PC-3 (cell line): ENCODE measurements around the gene ZNF423. TPM values are rescaled to one million over a fixed set of nuclear protein-coding genes. Genes with fewer than 3 reads are reported as not detected.

ENCODE experiments used
- ATAC-seq: fragments of 200-7000 bp; cut with Tn5 transposase; 2 replicates; pipeline ENCODE4 v1.9.1; 2020; ENCODE audit warnings: mild to moderate bottlenecking, moderate library complexity
- BruUV-seq: library from RNA; stranded (reverse); fragments of 400-500 nt; replicated peaks from 2 replicates; lab custom pipeline; 2021; lab: Mats Ljungman, UMichigan
- CTCF ChIA-PET: fragments of 300-600 bp; sonication (Branson Sonifier 250); formaldehyde crosslinking; loops from one replicate; lab custom pipeline; 2022; ENCODE audit warnings: antibody characterized with exemption; lab: Charles Lee
- POLR2A ChIA-PET: fragments of 300-600 bp; sonication (Branson Sonifier 250); formaldehyde crosslinking; loops from one replicate; lab custom pipeline; 2022; ENCODE audit warnings: antibody characterized with exemption; ENCODE audit not compliant: unreplicated experiment; lab: Charles Lee
- DNase-seq: peaks from one replicate; pipeline ENCODE4 v3.0.0-alpha.2; 2015
- H2AFZ ChIP-seq: fragments of 300-600 bp; sonication (generic); 2 replicates; pipeline ENCODE4 v1.6.0; 2016; ENCODE audit warnings: antibody characterized with exemption, low read length
- H3F3A ChIP-seq: fragments of 300-600 bp; sonication (generic); one replicate; pipeline ENCODE4 v1.6.0; 2017; ENCODE audit warnings: antibody characterized with exemption, low read length, control low read depth, mild to moderate bottlenecking; ENCODE audit not compliant: unreplicated experiment
- H3K27ac ChIP-seq: fragments of 300-600 bp; sonication (generic); 2 replicates; pipeline ENCODE4 v1.5.1; 2016; ENCODE audit warnings: mild to moderate bottlenecking, low read length
- H3K27me3 ChIP-seq: fragments of 300-600 bp; sonication (generic); 2 replicates; pipeline ENCODE4 v1.6.1; 2016; ENCODE audit warnings: low read length, mixed read lengths
- H3K36me3 ChIP-seq: fragments of 300-600 bp; sonication (generic); 2 replicates; pipeline ENCODE4 v1.6.1; 2016; ENCODE audit warnings: low read depth, mixed run types, low read length, mixed read lengths
- H3K4me1 ChIP-seq: fragments of 300-600 bp; sonication (generic); 2 replicates; pipeline ENCODE4 v1.5.1; 2016; ENCODE audit warnings: low read length; ENCODE audit not compliant: insufficient read depth
- H3K4me2 ChIP-seq: fragments of 300-600 bp; sonication (generic); 2 replicates; pipeline ENCODE4 v1.6.0; 2016; ENCODE audit warnings: low read length
- H3K4me3 ChIP-seq: fragments of 300-600 bp; sonication (generic); 2 replicates; pipeline ENCODE4 v1.5.1; 2016; ENCODE audit warnings: mild to moderate bottlenecking, low read length, mixed read lengths
- H3K79me2 ChIP-seq: fragments of 300-600 bp; sonication (generic); 2 replicates; pipeline ENCODE4 v1.6.1; 2017; ENCODE audit warnings: low read length, mixed read lengths
- H3K9ac ChIP-seq: fragments of 300-600 bp; sonication (generic); 2 replicates; pipeline ENCODE4 v1.6.0; 2016; ENCODE audit warnings: mild to moderate bottlenecking, low read length
- H3K9me2 ChIP-seq: fragments of 300-600 bp; sonication (generic); replicated peaks from 2 replicates; pipeline ENCODE4 v1.6.1; 2016; ENCODE audit warnings: mixed run types, low read length, mixed read lengths
- H3K9me3 ChIP-seq: fragments of 300-600 bp; sonication (generic); 2 replicates; pipeline ENCODE4 v1.6.1; 2016; ENCODE audit warnings: low read length, mixed read lengths
- H4K20me1 ChIP-seq: fragments of 300-600 bp; sonication (generic); 2 replicates; pipeline ENCODE4 v1.6.1; 2016; ENCODE audit warnings: low read length, mixed read lengths
- EZH2 ChIP-seq: fragments of 300-600 bp; sonication (generic); IDR thresholded peaks from one replicate; pipeline ENCODE4 v1.6.1; 2017; ENCODE audit warnings: antibody characterized with exemption, mild to moderate bottlenecking, low read length; ENCODE audit not compliant: unreplicated experiment
- EZH2phosphoT487 ChIP-seq: fragments of 300-600 bp; sonication (generic); IDR thresholded peaks from 2 replicates; pipeline ENCODE4 v1.6.1; 2018; ENCODE audit warnings: mild to moderate bottlenecking, antibody characterized with exemption, low read length, borderline replicate concordance
- intact Hi-C: fragments of 100-400 bp; cut with micrococcal nuclease; formaldehyde crosslinking; loops from 2 replicates; pipeline ENCODE4 v1.9.0; 2023
- total RNA-seq: library from RNA; depleted of rRNA; stranded (reverse); fragments of >200 nt; gene quantifications from 2 replicates; pipeline ENCODE4 v1.2.3, GENCODE V29; 2014
- TF ChIP-seq, protein P1 (sequence below): fragments of 300-600 bp; sonication (generic); conservative IDR thresholded peaks from 2 replicates; pipeline ENCODE4 v1.5.1; 2017; ENCODE audit warnings: antibody characterized with exemption, low read depth, mild to moderate bottlenecking, low read length

ZNF423 gene
- total RNA-seq, 1 experiment from 2014 or later, result not detected

DNA sequence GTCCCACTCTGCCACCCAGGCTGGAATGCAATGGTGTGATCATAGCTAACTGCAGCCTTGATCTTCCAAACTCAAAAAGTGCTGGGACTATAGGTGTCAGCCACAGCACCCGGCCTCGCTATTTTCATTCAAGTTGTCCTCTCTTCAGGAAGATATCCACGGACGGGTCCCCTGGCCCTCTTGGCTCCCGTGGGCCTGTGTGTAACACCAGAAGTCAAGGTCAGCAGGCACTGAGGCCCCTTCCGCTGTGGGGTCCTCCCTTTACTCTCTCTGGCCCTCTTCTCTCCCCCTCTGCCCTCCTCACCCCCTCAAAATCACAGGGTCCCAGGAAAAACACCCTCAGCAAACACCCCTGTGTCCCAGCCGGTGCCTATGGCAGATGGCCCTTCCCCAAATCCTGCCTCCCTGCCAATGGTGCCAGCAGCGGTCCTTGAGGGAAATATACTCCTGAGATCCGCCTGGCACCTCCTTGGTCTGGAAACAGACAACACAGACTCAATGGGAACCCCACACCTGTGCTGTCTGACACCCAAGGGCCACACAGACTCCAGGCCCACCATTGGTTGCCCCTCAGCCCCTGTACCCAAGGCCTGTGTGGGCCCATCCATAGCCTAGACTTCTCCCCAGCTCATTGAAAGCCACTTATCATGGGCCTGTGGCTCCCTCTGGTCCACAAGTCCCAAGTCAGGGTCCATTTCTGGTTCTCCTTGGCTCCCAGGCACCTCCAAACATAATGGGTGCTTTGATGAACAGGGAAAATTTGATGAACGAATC, 221.5 kb downstream of the ZNF423 start:
- intact Hi-C loops, result no loop called here
- Histone ChIP-seq H3F3A (no peaks in the 10 kb centered on the region), H3K27me3 (no peaks in the 10 kb centered on the region), H3K4me1 (no peaks in the 10 kb centered on the region), H3K9me3 (no peaks in the 10 kb centered on the region), H3K4me3 (no peak overlapping the region), H3K9ac (no peak overlapping the region), H3K4me2 (no peak overlapping the region), H3K27ac (no peak overlapping the region), H2AFZ (no peak overlapping the region), H4K20me1 (no peaks in the 10 kb centered on the region), H3K79me2 (no peaks in the 10 kb centered on the region), H3K9me2 (no peaks in the 10 kb centered on the region), H3K36me3 (no peaks in the 10 kb centered on the region)
- BruUV-seq, result no TSS peak
- ChIA-PET CTCF (no interaction called here), POLR2A (no interaction called here)
- no peak for TF ChIP-seq EZH2phosphoT487
- TF ChIP-seq, protein P1, sequence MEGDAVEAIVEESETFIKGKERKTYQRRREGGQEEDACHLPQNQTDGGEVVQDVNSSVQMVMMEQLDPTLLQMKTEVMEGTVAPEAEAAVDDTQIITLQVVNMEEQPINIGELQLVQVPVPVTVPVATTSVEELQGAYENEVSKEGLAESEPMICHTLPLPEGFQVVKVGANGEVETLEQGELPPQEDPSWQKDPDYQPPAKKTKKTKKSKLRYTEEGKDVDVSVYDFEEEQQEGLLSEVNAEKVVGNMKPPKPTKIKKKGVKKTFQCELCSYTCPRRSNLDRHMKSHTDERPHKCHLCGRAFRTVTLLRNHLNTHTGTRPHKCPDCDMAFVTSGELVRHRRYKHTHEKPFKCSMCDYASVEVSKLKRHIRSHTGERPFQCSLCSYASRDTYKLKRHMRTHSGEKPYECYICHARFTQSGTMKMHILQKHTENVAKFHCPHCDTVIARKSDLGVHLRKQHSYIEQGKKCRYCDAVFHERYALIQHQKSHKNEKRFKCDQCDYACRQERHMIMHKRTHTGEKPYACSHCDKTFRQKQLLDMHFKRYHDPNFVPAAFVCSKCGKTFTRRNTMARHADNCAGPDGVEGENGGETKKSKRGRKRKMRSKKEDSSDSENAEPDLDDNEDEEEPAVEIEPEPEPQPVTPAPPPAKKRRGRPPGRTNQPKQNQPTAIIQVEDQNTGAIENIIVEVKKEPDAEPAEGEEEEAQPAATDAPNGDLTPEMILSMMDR, result no peak
- no peak for TF ChIP-seq EZH2
- ATAC-seq, result no peak
- DNase-seq, result no peak

DNA sequence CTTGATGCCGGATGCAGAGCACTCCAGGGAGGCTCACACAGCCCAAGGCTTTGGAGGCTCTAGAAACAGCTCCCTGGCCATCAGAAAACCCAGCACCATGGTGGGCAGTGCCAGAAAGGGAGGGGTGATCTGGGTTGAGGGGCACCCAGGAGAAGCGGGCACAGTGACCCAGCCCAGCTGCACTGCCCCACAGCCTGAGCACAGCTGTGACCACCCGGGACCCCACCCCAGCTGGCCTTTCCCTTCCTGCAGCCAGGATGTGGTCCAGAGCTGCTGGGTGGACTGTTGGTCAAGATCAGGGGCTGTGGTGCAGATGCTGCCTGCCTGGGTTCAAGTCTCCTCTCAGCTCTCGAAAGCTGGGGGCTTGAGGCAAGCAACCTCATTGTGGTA, 223.1 kb downstream of the ZNF423 start:
- no TSS peak for BruUV-seq
- H3K9me2 ChIP-seq, result no peaks in the 10 kb centered on the region
- H3K27me3 ChIP-seq, result no peaks in the 10 kb centered on the region
- CTCF ChIA-PET, result no interaction called here
- H3K27ac ChIP-seq, result no peak overlapping the region
- POLR2A ChIA-PET, result no interaction called here
- no peaks in the 10 kb centered on the region for H3K36me3 ChIP-seq
- no peaks in the 10 kb centered on the region for H4K20me1 ChIP-seq
- H3F3A ChIP-seq, result no peaks in the 10 kb centered on the region
- H3K79me2 ChIP-seq, result no peaks in the 10 kb centered on the region
- no peaks in the 10 kb centered on the region for H3K4me1 ChIP-seq
- intact Hi-C loops, result no loop called here
- H2AFZ ChIP-seq, result no peak overlapping the region
- no peak overlapping the region for H3K9ac ChIP-seq
- no peak overlapping the region for H3K4me3 ChIP-seq
- no peak for DNase-seq
- no peak overlapping the region for H3K4me2 ChIP-seq
- H3K9me3 ChIP-seq, result no peaks in the 10 kb centered on the region
- no peak for ATAC-seq
- TF ChIP-seq EZH2phosphoT487, result no peak
- TF ChIP-seq, protein P1, result no peak
- no peak for TF ChIP-seq EZH2

DNA sequence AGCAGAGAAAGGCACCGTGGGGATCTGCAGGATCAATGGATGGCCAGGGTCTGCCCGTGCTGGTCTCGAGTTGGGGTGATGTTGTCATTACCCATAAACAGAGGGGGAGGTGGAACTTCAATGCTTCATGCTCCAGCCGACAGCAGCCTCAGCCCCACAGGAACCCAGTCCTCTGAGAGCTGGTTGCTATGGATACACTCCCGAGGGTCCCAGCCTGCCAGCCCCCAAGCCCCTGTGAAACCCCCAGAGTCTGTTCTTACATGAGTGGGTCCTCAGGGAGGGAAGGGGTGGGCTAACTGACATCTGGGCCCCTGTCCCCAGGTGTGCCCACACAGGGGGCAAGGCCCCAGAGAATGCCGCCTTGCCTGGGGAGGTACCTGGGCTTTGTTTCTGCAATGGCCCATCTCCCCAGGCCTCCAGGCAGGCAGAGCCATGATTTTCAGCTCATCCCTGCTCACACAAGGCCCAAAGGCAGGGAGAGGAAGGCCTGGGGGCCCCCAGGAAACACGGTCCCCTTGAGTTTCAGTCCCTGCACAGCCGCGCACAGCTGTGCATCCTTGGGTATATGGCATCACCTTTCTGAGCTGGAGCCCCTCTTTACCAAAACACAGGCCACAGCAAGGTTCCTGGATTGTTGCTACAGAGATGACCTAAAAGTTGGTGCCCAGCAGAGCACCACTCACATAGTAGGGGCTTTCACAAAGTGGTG, 223.7 kb downstream of the ZNF423 start:
- ChIA-PET CTCF (no interaction called here), POLR2A (no interaction called here)
- BruUV-seq, result no TSS peak
- no peak overlapping the region for H3K27ac ChIP-seq
- H3K9me2 ChIP-seq, result no peaks in the 10 kb centered on the region
- H3K9ac ChIP-seq, result no peak overlapping the region
- no peaks in the 10 kb centered on the region for H3K9me3 ChIP-seq
- ATAC-seq (no peak), DNase-seq (no peak)
- H3K4me3 ChIP-seq, result no peak overlapping the region
- H3K79me2 ChIP-seq, result no peaks in the 10 kb centered on the region
- intact Hi-C loops, result no loop called here
- no peaks in the 10 kb centered on the region for H3F3A ChIP-seq
- no peaks in the 10 kb centered on the region for H4K20me1 ChIP-seq
- TF ChIP-seq EZH2 (no peak), EZH2phosphoT487 (no peak)
- TF ChIP-seq, protein P1, result no peak
- H3K4me1 ChIP-seq, result no peaks in the 10 kb centered on the region
- no peak overlapping the region for H3K4me2 ChIP-seq
- H3K36me3 ChIP-seq, result no peaks in the 10 kb centered on the region
- H2AFZ ChIP-seq, result no peak overlapping the region
- no peaks in the 10 kb centered on the region for H3K27me3 ChIP-seq
